Neuronal stem cell (in vitro differentiated cells): ENCODE measurements around the gene RPL32.
A peak's percentile ranks its signal among the peaks of the same experiment; 100 is the strongest.

Experiments
- DNase-seq: peaks from one replicate; pipeline ENCODE4 v3.0.0-alpha.2; 2013; ENCODE audit warnings: low spot score
- H2AFZ ChIP-seq: one replicate; pipeline ENCODE4 v1.6.1; 2013; ENCODE audit warnings: mild to moderate bottlenecking, low read length, inconsistent platforms
- H2AK5ac ChIP-seq: 2 replicates; pipeline ENCODE4 v1.6.1; 2013; ENCODE audit warnings: low read depth, mild to moderate bottlenecking, inconsistent platforms, low read length, moderate library complexity, mixed read lengths
- H2BK120ac ChIP-seq: 2 replicates; pipeline ENCODE4 v1.6.1; 2013; ENCODE audit warnings: low read depth, mild to moderate bottlenecking, inconsistent platforms, low read length, moderate library complexity, mixed read lengths
- H2BK12ac ChIP-seq: one replicate; pipeline ENCODE4 v1.6.1; 2013; ENCODE audit warnings: low read length, inconsistent platforms
- H2BK15ac ChIP-seq: 2 replicates; pipeline ENCODE4 v1.6.1; 2013; ENCODE audit warnings: mild to moderate bottlenecking, low read length, inconsistent platforms, mixed read lengths
- H2BK5ac ChIP-seq: one replicate; pipeline ENCODE4 v1.6.1; 2013; ENCODE audit warnings: inconsistent platforms, mild to moderate bottlenecking, low read length, moderate library complexity
- H3K14ac ChIP-seq: one replicate; pipeline ENCODE4 v1.6.1; 2013; ENCODE audit warnings: low read length, inconsistent platforms
- H3K18ac ChIP-seq: 2 replicates; pipeline ENCODE4 v1.6.1; 2013; ENCODE audit warnings: low read length, inconsistent platforms
- H3K23ac ChIP-seq: 2 replicates; pipeline ENCODE4 v1.6.1; 2013; ENCODE audit warnings: low read depth, mild to moderate bottlenecking, mixed read lengths, low read length, inconsistent platforms; ENCODE audit not compliant: poor library complexity
- H3K27ac ChIP-seq: replicated peaks from 3 replicates; pipeline ENCODE4 v1.5.1; 2013; ENCODE audit warnings: low read length, inconsistent platforms
- H3K27me3 ChIP-seq, 3 experiments: 2 replicates each; pipeline ENCODE4 v1.6.1; 2013; ENCODE audit warnings: low read length in 3 of 3, mild to moderate bottlenecking in 2 of 3, inconsistent platforms in 1 of 3, low read depth in 1 of 3, mixed read lengths in 1 of 3, moderate library complexity in 1 of 3; ENCODE audit not compliant: control insufficient read depth in 3 of 3, insufficient read depth in 3 of 3
- H3K36me3 ChIP-seq, 2 donors: replicated peaks in 1 of 2; 2 replicates each; pipeline ENCODE4 v1.6.1; 2013; ENCODE audit warnings: low read length in 2 of 2; ENCODE audit not compliant: control insufficient read depth in 2 of 2, insufficient read depth in 2 of 2
- H3K4ac ChIP-seq: 2 replicates; pipeline ENCODE4 v1.6.1; 2013; ENCODE audit warnings: inconsistent platforms, mild to moderate bottlenecking, low read length, moderate library complexity
- H3K4me1 ChIP-seq, 2 donors: 1 replicate in 1 of 2; 2 replicates in 1 of 2; pipeline ENCODE4 v1.6.1; 2013; ENCODE audit warnings: low read length in 2 of 2, low read depth in 1 of 2; ENCODE audit not compliant: control insufficient read depth in 2 of 2, insufficient read depth in 1 of 2
- H3K4me2 ChIP-seq: one replicate; pipeline ENCODE4 v1.6.1; 2013; ENCODE audit warnings: mild to moderate bottlenecking, low read length, inconsistent platforms; ENCODE audit not compliant: insufficient read depth, poor library complexity, severe bottlenecking
- H3K4me3 ChIP-seq, 2 donors: 2 replicates each; pipeline ENCODE4 v1.5.1; 2013; ENCODE audit warnings: low read length in 2 of 2, mild to moderate bottlenecking in 2 of 2, inconsistent platforms in 1 of 2, moderate library complexity in 1 of 2
- H3K79me1 ChIP-seq: one replicate; pipeline ENCODE4 v1.6.1; 2013; ENCODE audit warnings: low read depth, mild to moderate bottlenecking, inconsistent platforms, low read length, moderate library complexity
- H3K9ac ChIP-seq: one replicate; pipeline ENCODE4 v1.6.1; 2013; ENCODE audit warnings: mild to moderate bottlenecking, low read depth, low read length, inconsistent platforms; ENCODE audit not compliant: poor library complexity
- H3K9me3 ChIP-seq, 2 donors: replicated peaks in 1 of 2; 2 replicates each; pipeline versions ENCODE3 to v1.6.1; 2013; ENCODE audit warnings: low read length in 2 of 2, mild to moderate bottlenecking in 2 of 2, inconsistent platforms in 1 of 2, low read depth in 1 of 2, mixed read lengths in 1 of 2, moderate library complexity in 1 of 2; ENCODE audit not compliant: control insufficient read depth in 2 of 2, insufficient read depth in 1 of 2
- H4K8ac ChIP-seq: one replicate; pipeline ENCODE4 v1.6.1; 2013; ENCODE audit warnings: low read depth, mild to moderate bottlenecking, inconsistent platforms, low read length, moderate library complexity
- H4K91ac ChIP-seq: one replicate; pipeline ENCODE4 v1.6.1; 2013; ENCODE audit warnings: low read length, low read depth, mild to moderate bottlenecking, inconsistent platforms; ENCODE audit not compliant: poor library complexity
- WGBS, 2 donors: extraction: QIAGEN DNeasy Blood & Tissue Kit; methylation state at CpG; one replicate each; pipeline ENCODE4 v1.1.7; 2013; ENCODE audit warnings: missing lambda C conversion rate in 2 of 2, mixed read lengths in 1 of 2; ENCODE audit not compliant: insufficient read length in 2 of 2, insufficient replicate concordance in 1 of 2; ENCODE audit errors: extremely low coverage in 2 of 2; 5-methylcytosine and 5-hydroxymethylcytosine counted together

The RPL32 gene

DNA sequence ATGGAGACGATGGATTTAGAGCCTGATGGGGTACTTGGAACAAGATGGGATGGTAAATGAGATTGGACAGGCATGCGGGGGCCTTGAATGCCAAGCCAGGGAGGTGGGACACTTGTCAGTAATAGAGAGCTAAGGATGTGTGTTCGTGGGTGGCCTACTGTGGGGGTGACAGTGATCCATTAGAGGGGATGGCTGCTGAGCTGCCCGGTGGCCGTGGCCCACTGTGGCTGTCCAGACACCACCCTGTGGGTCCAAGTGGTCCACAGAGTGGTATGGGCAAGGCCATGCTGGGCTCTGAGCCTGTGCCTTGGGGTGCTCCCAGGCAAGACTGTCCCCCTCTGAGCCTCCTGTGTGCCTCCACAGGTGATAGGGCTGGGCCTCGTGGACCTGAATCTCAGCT, 27.4 kb downstream of the RPL32 start:
- no peak overlapping the region for H2AFZ ChIP-seq
- H3K23ac ChIP-seq: no peak overlapping the region
- DNase-seq: no peak
- H2BK15ac ChIP-seq: no peak overlapping the region
- peak overlapping the region; percentile 34 for H3K9ac ChIP-seq
- H3K27ac ChIP-seq: no peak overlapping the region
- H3K27me3 ChIP-seq: no peaks in the 10 kb centered on the region
- no peak overlapping the region for H3K4ac ChIP-seq
- no peak overlapping the region for H4K91ac ChIP-seq
- no peak overlapping the region for H3K18ac ChIP-seq
- H3K9me3 ChIP-seq: no peaks in the 10 kb centered on the region
- H2AK5ac ChIP-seq: no peak overlapping the region
- no peak overlapping the region for H3K4me3 ChIP-seq
- no peak overlapping the region for H2BK12ac ChIP-seq
- H3K4me2 ChIP-seq: peak overlapping the region; percentile 14
- H3K4me1 ChIP-seq: peaks cover 4 to 6% of the 10 kb centered on the region in 2 donors
- no peak overlapping the region for H2BK120ac ChIP-seq
- H2BK5ac ChIP-seq: no peak overlapping the region
- H3K79me1 ChIP-seq: no peaks in the 10 kb centered on the region
- H4K8ac ChIP-seq: no peak overlapping the region
- peaks cover 7 to 20% of the 10 kb centered on the region in 2 donors for H3K36me3 ChIP-seq
- WGBS, 2 donors: no CpG with 5 or more reads among the region's 6 CpGs
- H3K14ac ChIP-seq: peak overlapping the region; percentile 58

DNA sequence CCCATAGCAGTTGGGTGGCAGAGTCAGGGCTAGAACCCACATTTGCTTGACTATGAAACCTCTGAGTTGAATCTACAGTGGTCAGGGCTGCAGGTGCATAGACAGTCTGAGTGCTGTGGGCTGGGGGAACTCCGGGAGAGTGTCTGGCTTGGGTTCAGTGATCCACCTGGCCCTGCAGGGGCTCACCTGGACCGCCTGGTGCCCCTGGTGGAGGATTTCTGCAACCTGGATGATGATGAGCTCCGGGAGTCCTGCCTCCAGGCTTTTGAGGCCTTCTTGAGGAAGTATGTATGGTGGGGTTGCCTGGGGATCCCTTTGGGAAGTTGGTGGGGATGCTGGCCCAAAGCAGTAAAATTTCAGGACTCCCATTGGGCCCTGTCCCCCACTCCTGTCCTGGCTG, 28.6 kb downstream of the RPL32 start:
- Histone ChIP-seq H2BK5ac (no peak overlapping the region), H3K14ac (no peak overlapping the region), H3K9me3 (no peaks in the 10 kb centered on the region), H4K91ac (no peak overlapping the region), H2AFZ (no peak overlapping the region), H3K4me3 (no peak overlapping the region), H2AK5ac (no peak overlapping the region), H2BK15ac (no peak overlapping the region), H3K23ac (no peak overlapping the region), H4K8ac (no peak overlapping the region), H3K4ac (no peak overlapping the region), H3K36me3 (peaks cover 7 to 19% of the 10 kb centered on the region in 2 donors), H3K18ac (no peak overlapping the region), H3K27me3 (no peaks in the 10 kb centered on the region), H3K9ac (no peak overlapping the region), H3K79me1 (no peaks in the 10 kb centered on the region), H3K4me2 (no peak overlapping the region), H2BK12ac (no peak overlapping the region), H2BK120ac (no peak overlapping the region), H3K27ac (no peak overlapping the region), H3K4me1 (peaks cover 4 to 6% of the 10 kb centered on the region in 2 donors)
- no peak for DNase-seq
- no CpG with 5 or more reads among the region's 3 CpGs for WGBS, 2 donors

DNA sequence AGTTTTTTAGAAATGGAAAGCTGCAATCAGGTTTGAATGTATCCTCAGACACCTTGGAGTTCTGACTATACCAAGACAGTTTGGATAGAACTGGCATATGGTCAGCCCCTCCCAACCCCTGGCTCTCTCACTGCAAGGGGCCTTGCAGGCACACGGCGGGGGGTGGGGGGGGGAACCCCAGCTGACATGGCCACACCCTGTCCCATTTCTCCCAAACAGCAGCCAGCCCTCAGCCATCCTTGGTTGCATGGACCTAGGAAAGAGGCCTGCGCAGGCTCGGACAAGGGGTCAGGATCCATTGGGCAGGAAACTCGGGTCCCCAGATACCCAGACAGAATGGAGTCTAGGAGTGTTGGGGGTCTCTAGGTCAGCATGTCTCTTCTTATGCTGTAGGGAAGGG, 30.4 kb downstream of the RPL32 start:
- no peak for DNase-seq
- Histone ChIP-seq H2BK12ac (no peak overlapping the region), H3K9ac (peak overlapping the region; percentile 65), H3K4ac (no peak overlapping the region), H3K36me3 (peaks cover 2 to 15% of the 10 kb centered on the region in 2 donors), H4K91ac (no peak overlapping the region), H2BK5ac (no peak overlapping the region), H2AK5ac (no peak overlapping the region), H2AFZ (peak overlapping the region; percentile 93), H4K8ac (no peak overlapping the region), H3K9me3 (no peaks in the 10 kb centered on the region), H3K23ac (no peak overlapping the region), H3K4me2 (no peak overlapping the region), H3K4me1 (peaks cover 4 to 6% of the 10 kb centered on the region in 2 donors), H3K18ac (no peak overlapping the region), H3K4me3 (no peak overlapping the region), H2BK120ac (no peak overlapping the region), H3K79me1 (no peaks in the 10 kb centered on the region), H3K14ac (no peak overlapping the region), H2BK15ac (peak overlapping the region; percentile 16), H3K27me3 (no peaks in the 10 kb centered on the region), H3K27ac (no peak overlapping the region)
- no CpG with 5 or more reads among the region's 5 CpGs for WGBS, 2 donors

DNA sequence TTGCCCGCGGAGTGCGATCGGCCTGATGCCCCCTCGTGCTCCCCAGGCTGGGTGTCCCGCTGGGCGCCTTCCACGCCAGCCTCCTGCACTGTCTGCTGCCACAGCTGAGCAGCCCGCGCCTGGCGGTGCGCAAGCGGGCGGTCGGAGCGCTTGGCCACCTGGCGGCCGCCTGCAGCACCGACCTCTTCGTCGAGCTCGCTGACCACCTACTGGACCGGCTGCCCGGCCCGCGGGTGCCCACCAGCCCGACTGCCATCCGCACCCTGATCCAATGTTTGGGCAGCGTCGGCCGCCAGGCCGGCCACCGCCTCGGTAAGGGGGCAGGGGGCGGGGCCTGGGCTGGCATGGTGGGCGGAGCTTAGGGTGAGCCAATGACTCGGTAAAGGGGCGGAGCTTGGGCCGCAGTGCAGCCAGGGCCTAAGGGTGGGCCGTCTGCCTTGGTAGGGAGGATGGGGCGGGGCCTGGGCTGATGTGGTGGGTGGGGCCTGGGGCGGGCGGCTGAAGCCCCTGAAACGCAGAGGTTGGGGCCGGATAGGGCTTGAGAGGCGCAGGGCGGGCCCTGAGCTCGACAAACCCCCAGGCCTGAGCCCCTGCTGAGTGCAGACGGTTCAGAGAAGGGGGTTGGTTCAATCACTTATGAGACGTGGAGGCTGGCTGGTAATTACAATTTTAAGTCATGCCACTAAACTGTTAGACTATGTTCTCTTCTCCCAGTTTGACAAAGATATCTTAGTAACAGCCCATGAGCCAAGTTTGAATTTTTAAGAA, 31.2 kb downstream of the RPL32 start:
- Histone ChIP-seq H2BK15ac (peak overlapping the region; percentile 55), H2BK5ac (no peak overlapping the region), H3K23ac (peak overlapping the region; percentile 83), H3K4me3 (peak overlapping the region; percentile 47 to 81), H2BK120ac (no peak overlapping the region), H4K8ac (no peak overlapping the region), H2AFZ (peak overlapping the region; percentile 93), H3K9me3 (no peaks in the 10 kb centered on the region), H3K9ac (peak overlapping the region; percentile 86), H3K27ac (no peak overlapping the region), H3K4ac (no peak overlapping the region), H4K91ac (no peak overlapping the region), H2AK5ac (no peak overlapping the region), H2BK12ac (no peak overlapping the region), H3K36me3 (peaks cover 2 to 16% of the 10 kb centered on the region in 2 donors), H3K18ac (peak overlapping the region; percentile 95), H3K27me3 (no peaks in the 10 kb centered on the region), H3K4me1 (peaks cover 4 to 6% of the 10 kb centered on the region in 2 donors), H3K14ac (peak overlapping the region; percentile 96), H3K79me1 (no peaks in the 10 kb centered on the region), H3K4me2 (peak overlapping the region; percentile 95)
- no CpG with 5 or more reads among the region's 50 CpGs for WGBS, 2 donors
- peak; percentile 96 for DNase-seq
